MV-4-11 (cell line): ENCODE data around the gene RPL27A.
"Not testable (repeated sequence)": the region's sequence is repeated elsewhere in the genome, so short reads cannot be mapped to it uniquely, and the experiment has no call there.

Source experiments
- DNase-seq: peaks from one replicate; lab custom pipeline; 2025; lab: John Stamatoyannopoulos, UW

RPL27A gene

GRCh38 chr11:8682303-8683114, at the start of gene RPL27A, which contains the start of gene TRIM66:
RPL27A (plus strand) TSS chr11:8682792; CDS start chr11:8682814, 22 bp downstream.
TRIM66 (minus strand) TSS chr11:8682665; CDS start chr11:8672274, 10,391 bp downstream.
- DNase-seq, result peak; percentile 93

DNA sequence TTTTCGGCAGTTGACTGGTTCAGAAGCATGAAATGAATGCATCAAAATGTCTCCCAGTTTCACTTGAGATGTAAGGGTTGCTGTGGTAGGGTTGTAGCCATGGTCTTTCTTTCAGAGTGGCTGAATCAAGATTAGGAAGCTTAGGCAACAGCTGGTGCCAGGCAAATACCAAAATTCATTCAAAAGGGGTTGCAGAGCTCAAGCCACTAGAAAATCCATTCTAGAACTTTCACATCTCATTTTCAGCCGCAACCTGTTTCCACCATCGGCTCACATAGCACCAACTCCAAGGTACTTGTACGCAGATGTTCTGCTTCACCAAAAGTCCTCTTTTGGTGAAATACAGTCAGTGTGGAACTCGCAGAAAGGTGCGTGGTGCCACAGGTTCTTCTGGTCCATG, 48.1 kb upstream of the RPL27A start:
- DNase-seq, result no peak

DNA sequence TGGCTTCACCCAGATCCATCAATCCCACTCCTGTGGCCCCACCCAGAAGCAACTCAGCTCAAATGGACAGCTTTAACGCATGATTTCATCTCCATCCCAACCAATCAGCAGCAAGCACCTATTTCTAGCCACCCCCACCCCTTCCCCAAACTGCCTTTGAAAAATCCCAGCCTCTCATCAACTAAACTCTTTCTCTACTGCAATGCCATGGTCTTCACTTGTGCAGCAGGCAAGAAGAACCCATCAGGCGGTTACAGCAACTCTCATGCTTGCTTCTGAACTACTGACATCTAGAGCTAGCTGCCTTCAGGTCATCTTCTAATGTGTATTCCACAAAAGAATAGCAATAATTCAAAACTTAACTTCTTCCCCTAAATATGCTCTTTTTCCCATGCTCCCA, 46.5 kb upstream of the RPL27A start:
- DNase-seq, result no peak

GRCh38 chr11:8638300-8638699, 44.3 kb upstream of the RPL27A start:
- DNase-seq, result no peak

DNA sequence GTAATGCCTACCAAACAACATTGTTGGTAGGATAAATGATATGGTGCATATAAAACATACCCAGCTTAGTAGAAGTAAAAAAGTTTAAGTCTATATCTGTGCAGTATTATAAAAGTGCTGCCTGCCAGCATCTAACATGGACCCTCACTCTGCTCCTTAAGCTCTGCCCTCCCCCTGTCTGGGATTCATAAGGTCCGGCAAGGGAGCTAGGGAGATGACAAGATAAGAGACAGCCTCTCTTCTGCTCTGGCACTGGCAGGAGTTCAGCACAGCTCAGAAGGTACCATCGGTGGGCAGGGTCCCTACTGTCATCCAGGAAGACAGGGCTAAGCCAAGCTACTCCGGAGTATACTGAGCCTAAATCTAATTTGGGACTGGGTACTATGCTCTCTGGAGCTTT, 42.9 kb upstream of the RPL27A start:
- DNase-seq, result no peak

DNA sequence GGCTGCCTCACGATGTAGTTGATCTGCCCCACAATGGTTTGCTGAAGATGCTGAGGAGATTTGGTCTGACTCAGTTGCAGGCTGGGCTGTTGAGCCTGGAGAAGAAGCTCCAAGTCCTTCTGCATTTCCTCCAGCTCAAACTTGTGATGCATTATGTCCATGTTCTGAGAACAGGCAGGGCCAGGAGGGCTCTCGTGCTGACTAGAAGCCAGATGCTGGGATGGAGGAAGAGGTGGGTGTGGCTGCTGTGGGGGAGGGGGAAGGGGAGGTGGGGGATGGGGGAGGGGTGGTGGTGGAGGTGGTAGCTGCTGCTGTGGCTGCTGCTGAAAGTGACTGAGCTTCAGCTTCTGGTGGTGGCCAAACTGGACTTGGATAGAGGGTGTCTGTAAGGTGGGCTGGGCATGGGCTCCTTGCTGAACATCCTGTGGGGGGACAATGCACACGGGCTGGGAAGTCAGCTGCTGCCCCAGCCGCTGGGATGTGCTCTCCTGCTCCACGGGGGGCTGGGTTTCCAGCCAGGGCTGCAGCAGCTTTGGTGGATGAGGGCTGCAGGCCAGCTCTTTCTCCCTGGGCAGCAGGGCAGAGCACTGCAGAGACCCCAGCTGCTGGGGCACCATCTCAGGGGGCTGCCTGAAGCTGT, 42.2 kb upstream of the RPL27A start:
- no peak for DNase-seq

DNA sequence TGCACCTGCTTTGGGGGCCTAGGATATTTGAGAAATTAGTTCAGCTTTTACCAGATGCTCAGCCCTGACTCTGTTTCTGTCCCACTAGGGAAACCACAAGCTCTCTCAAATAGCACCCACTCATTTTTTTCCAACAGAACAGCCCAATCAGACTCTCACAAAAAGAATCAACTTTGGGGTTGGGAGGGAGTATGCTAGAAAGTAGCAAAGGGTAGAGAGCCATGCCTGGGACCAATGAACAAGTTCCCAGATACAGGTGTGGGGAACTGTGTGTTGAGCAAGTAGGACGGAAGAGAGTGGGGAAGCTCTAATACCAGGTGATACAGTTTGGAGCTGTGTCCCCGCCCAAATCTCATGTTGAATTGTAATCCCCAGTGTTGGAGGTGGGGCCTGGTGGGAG, 41.3 kb upstream of the RPL27A start:
- DNase-seq, result no peak

DNA sequence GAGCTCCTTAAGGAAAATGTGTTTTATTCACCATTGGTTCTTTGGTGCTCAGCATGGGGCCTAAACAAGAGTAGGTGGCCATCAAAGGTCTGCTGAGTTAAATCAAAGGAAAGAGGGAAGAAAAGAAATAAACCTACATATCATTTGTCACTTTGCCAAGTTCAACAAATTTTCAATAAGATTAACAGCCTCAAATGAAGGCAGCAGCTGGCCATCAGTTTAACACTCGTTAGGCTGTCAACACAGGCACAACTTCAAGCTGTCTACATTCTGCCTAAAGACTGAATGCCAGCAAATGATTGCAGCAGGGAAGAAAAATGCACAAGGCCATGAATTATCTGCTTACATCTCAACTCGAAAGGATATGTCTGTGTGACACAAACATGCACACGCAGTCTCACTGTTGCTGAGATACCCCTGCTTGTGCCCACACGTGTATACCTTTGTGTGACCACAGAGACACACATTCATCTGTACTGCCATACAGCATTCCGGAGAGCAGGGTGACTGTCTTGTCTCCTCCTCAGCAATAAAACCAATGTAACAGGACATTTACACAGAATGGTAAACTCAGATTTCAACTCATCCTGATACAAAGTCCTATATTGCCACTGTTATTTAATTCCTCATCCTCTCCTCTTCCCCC, 40.3 kb upstream of the RPL27A start:
- DNase-seq, result no peak

DNA sequence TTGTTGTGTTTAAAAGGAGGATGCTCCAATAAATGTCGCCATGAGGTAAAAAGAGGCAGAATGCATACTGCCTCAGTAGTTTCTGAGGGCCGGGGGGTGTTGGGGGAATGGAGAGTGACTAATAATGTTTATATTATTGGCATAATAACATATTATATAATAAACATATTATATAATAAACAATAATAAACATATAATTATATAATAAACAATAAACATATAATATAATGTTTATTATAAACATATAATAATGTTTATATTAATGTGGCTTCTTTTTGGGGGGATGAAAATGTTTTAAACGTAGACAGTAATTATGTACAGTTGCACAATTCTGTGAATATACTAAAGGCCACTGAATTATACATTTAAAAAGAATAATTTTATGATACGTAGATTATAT, 35.7 kb upstream of the RPL27A start:
- DNase-seq, result no peak

- DNase-seq, result no peak
Measured at GRCh38 chr11:8649361-8649760, 33.2 kb upstream of the RPL27A start.

GRCh38 chr11:8650401-8650990, 32.1 kb upstream of the RPL27A start:
- no peak for DNase-seq

DNA sequence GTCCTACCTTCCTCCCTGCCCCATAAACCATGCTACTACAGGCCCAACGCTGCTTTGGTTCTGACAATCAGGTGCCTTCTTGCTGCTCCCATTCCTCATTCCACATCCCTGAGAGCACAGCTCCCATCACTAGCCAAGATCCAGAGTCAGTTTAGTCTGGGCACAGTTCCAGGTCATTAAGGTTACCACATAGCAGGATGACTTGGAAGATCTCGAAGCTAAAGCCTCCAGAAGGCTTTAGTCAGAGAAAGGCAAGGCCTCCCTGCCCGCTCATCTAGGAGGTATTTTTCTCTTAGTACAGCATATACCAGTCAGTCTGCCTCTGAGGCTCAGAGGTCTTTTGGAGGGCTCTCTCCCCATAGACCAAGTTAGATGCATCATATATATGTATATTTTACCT, 30.5 kb upstream of the RPL27A start:
- DNase-seq, result no peak

DNA sequence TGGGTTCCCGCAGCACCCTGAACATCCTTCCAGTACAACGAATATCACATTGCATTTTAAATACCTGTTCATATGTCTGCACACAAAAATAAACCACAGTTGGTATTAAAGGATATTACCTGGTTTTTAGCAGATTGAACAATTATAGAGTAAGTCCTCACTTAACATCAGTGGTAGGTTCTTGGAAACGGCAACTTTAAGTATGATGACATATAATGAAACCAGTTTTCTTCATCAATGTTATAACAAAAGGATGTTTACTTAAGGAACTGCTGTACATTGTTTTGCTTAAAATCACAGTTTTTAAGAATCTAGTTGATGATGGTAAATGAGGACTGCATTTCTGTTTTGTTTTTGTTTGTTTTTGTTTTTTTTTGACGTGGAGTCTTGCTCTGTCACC, 28.1 kb upstream of the RPL27A start:
- no peak for DNase-seq

- DNase-seq, result no peak
Measured at GRCh38 chr11:8656291-8656690, 26.3 kb upstream of the RPL27A start.

GRCh38 chr11:8658321-8659057, 24.1 kb upstream of the RPL27A start:
- no peak for DNase-seq

DNA sequence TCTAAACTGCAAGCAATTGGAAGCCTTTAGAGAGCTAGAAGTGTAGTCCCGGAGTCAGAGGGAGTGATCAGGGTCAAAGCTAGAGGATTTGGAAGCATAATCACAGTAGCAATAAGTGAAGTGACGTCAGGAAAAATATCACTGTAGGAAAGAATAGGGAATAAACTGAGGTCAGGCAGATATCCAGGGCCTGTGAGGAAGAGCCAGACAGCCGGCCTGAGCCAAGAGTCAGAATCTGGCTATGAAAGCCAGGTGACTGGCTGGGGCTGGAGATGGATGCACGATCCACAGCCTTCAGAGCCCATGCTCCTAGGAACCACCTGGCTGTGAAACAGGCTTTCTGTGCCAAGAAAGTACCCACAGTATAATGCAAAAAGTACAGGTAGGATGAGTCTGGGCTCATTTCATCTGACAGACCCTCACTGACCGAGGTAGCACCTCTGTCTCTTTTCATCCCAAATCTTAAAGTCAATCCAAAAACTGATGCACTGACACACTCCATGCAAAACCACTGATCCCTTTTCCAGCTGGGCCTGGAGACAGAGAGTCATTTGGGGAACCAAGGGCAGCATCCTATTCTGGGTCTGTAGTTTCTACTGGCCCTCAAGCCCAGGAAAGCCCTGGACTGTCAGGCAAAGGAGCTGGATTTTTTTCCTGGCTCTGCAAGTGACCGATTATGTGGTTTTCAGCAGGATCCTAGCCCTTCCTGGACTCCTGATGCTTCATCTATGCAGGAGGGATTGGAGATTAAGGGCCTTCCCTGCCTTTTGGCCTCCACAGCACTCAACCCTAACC, 21.4 kb upstream of the RPL27A start:
- no peak for DNase-seq

GRCh38 chr11:8665222-8665621, 17.4 kb upstream of the RPL27A start:
- DNase-seq, result no peak

DNA sequence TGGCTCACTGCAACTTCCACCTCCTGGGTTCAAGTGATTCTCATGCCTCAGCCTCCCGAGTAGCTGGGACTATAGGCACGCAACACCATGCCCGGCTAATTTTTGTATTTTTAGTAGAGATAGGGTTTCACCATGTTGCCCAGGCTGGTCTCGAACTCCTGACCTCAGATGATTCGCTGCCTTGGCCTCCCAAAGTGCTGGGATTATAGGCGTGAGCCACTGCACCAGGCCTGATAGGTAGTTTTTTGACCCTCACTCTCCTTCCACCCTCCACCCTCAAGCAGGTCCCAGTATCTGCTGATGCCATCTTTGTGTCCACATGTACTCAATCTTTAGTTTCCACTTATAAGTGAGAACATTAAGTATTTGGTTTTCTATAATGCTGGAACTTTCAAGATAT, 12.5 kb upstream of the RPL27A start:
- not testable (repeated sequence) for DNase-seq

- no peak for DNase-seq
Measured at GRCh38 chr11:8671193-8671612, 11.4 kb upstream of the RPL27A start.

GRCh38 chr11:8671651-8672062, 10.9 kb upstream of the RPL27A start:
- no peak for DNase-seq

DNA sequence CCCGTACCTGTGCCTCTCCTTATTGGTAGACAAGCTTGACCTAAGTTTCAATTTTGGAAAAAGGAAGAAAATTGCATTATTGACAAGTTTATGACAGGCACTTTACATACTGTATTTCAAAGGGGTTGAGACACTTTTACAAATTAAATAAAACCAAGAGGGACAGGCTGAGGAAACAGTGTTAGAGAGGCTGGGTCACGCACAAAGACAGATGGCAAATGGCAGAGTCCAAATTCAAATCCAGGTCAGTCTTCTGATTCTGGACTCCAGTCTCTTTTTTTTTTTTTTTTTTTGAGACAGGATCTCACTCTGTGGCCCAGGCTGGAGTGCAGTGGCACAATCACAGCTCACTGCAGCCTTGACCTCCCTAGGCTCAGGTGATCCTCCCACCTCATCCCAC, 10.2 kb upstream of the RPL27A start:
- DNase-seq, result no peak
